Midbrain (tissue), 1 donor: Measurements from ENCODE around the gene STMN3.
"Not testable (repeated sequence)": the region's sequence is repeated elsewhere in the genome, so short reads cannot be mapped to it uniquely, and the experiment has no call there.

ENCODE experiments used
- DNase-seq: peaks from one replicate; lab custom pipeline; 2025; lab: John Stamatoyannopoulos, UW

STMN3 gene

GRCh38 chr20:63678667-63679465 is 25.6 kb upstream of the STMN3 start:
- DNase-seq: no peak

GRCh38 chr20:63678071-63678470 is 24.8 kb upstream of the STMN3 start:
- DNase-seq: no peak

- no peak for DNase-seq
Observed at GRCh38 chr20:63675681-63676368, 22.6 kb upstream of the STMN3 start.

- no peak for DNase-seq
Observed at GRCh38 chr20:63673951-63674350, 20.7 kb upstream of the STMN3 start.

- no peak for DNase-seq
Observed at GRCh38 chr20:63672666-63673065, 19.4 kb upstream of the STMN3 start.

GRCh38 chr20:63671695-63672094 is 18.5 kb upstream of the STMN3 start:
- not testable (repeated sequence) for DNase-seq

GRCh38 chr20:63668351-63668750 is 15.1 kb upstream of the STMN3 start:
- no peak for DNase-seq

GRCh38 chr20:63667858-63668257 is 14.6 kb upstream of the STMN3 start:
- no peak for DNase-seq

- no peak for DNase-seq
Observed at GRCh38 chr20:63665708-63666107, 12.5 kb upstream of the STMN3 start.

GRCh38 chr20:63664861-63665594 is 11.8 kb upstream of the STMN3 start:
- DNase-seq: no peak

- no peak for DNase-seq
Observed at GRCh38 chr20:63664143-63664851, 11.1 kb upstream of the STMN3 start.

- DNase-seq: no peak
Observed at GRCh38 chr20:63663332-63664066, 10.3 kb upstream of the STMN3 start.

- DNase-seq: no peak
Observed at GRCh38 chr20:63662813-63663189, 9.6 kb upstream of the STMN3 start.

GRCh38 chr20:63661959-63662812 is 9.0 kb upstream of the STMN3 start:
- DNase-seq: no peak

GRCh38 chr20:63661108-63661507 is 7.9 kb upstream of the STMN3 start:
- DNase-seq: no peak

GRCh38 chr20:63660622-63661021 is 7.4 kb upstream of the STMN3 start:
- DNase-seq: no peak

GRCh38 chr20:63660174-63660573 is 7.0 kb upstream of the STMN3 start:
- not testable (repeated sequence) for DNase-seq

GRCh38 chr20:63659370-63659769 is 6.1 kb upstream of the STMN3 start:
- no peak for DNase-seq

GRCh38 chr20:63658749-63659187 is 5.5 kb upstream of the STMN3 start:
- no peak for DNase-seq

GRCh38 chr20:63657937-63658748 is 4.9 kb upstream of the STMN3 start, which contains the start of gene RTEL1:
Gene RTEL1 (plus strand): TSS chr20:63658312. CDS start chr20:63659403, 1,091 bp downstream.
- DNase-seq: peak; percentile 97
